Loucy (cell line): ENCODE data around the gene TFDP1.

Experiments
- H2AFZ ChIP-seq: fragments of 200-600 bp; sonication (generic); 2 replicates; pipeline ENCODE4 v1.6.0; 2016; ENCODE audit warnings: antibody characterized with exemption, mild to moderate bottlenecking, low read length, moderate library complexity
- H3F3A ChIP-seq: fragments of 200-600 bp; 2 replicates; pipeline ENCODE4 v1.6.0; 2016; ENCODE audit warnings: antibody characterized with exemption, low read depth, mild to moderate bottlenecking
- H3K27me3 ChIP-seq: fragments of 200-600 bp; sonication (generic); 2 replicates; pipeline ENCODE4 v1.6.1; 2014; ENCODE audit warnings: low read length, mild to moderate bottlenecking; ENCODE audit not compliant: insufficient read depth, poor library complexity, severe bottlenecking
- H3K36me3 ChIP-seq: fragments of 200-600 bp; sonication (generic); 2 replicates; pipeline ENCODE4 v1.6.1; 2016; ENCODE audit warnings: low read length; ENCODE audit not compliant: insufficient read depth
- H3K4me1 ChIP-seq: fragments of 200-600 bp; sonication (generic); 2 replicates; pipeline ENCODE4 v1.5.1; 2014; ENCODE audit warnings: low read length, mild to moderate bottlenecking; ENCODE audit not compliant: insufficient read depth, poor library complexity, severe bottlenecking
- H3K4me2 ChIP-seq: fragments of 200-600 bp; sonication (generic); 2 replicates; pipeline ENCODE4 v1.6.0; 2014; ENCODE audit warnings: antibody characterized with exemption, low read length, low read depth, mild to moderate bottlenecking; ENCODE audit not compliant: poor library complexity, severe bottlenecking
- H3K4me3 ChIP-seq: fragments of 200-600 bp; sonication (generic); 2 replicates; pipeline ENCODE4 v1.5.1; 2014; ENCODE audit warnings: low read length, mild to moderate bottlenecking, mixed read lengths; ENCODE audit not compliant: poor library complexity, severe bottlenecking
- H3K79me2 ChIP-seq: fragments of 200-600 bp; sonication (generic); 2 replicates; pipeline ENCODE4 v1.6.1; 2014; ENCODE audit warnings: low read length; ENCODE audit not compliant: insufficient read depth
- H3K9ac ChIP-seq: fragments of 200-600 bp; sonication (generic); 2 replicates; pipeline ENCODE4 v1.6.0; 2014; ENCODE audit warnings: mild to moderate bottlenecking, low read depth, low read length, moderate library complexity; ENCODE audit not compliant: poor library complexity, severe bottlenecking
- H3K9me2 ChIP-seq: fragments of 200-600 bp; sonication (generic); replicated peaks from 2 replicates; pipeline ENCODE4 v1.6.1; 2016; ENCODE audit warnings: low read depth, low read length, mixed read lengths
- H3K9me3 ChIP-seq: fragments of 200-600 bp; sonication (generic); 2 replicates; pipeline ENCODE4 v1.6.1; 2014; ENCODE audit warnings: mild to moderate bottlenecking, antibody characterized with exemption, low read length, low read depth; ENCODE audit not compliant: insufficient read depth
- H4K20me1 ChIP-seq: fragments of 200-600 bp; sonication (generic); 2 replicates; pipeline ENCODE4 v1.6.0; 2014; ENCODE audit warnings: antibody characterized with exemption, low read length, mild to moderate bottlenecking; ENCODE audit not compliant: insufficient read depth, poor library complexity, severe bottlenecking
- CTCF ChIP-seq: fragments of 200-600 bp; sonication (generic); conservative IDR thresholded peaks from 2 replicates; pipeline ENCODE4 v1.5.1; 2014; ENCODE audit warnings: mild to moderate bottlenecking, antibody characterized with exemption, low read length
- EZH2phosphoT487 ChIP-seq: fragments of 200-600 bp; IDR thresholded peaks from 2 replicates; pipeline ENCODE4 v1.6.1; 2018; ENCODE audit warnings: antibody characterized with exemption, mild to moderate bottlenecking, moderate library complexity, borderline replicate concordance

The TFDP1 gene

DNA sequence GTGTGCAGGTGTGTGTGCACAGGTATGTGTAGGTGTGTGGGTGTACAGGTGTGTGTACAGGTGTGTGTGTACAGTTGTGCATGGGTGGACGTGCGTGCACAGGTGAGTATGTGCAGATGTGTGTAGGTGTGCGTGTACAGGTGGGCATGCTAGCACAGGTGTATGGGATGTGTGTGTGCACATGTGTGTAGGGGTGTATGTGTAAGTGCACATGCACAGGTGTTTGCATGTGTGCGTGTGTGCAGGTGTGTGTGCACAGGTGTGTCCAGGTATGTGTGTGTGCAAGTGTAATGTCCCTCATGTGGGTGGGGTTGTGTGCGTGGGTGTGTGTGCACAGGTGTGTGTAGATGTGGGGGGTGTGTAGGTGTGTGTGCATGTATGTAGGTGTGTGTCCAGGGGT lies 27.5 kb upstream of the TFDP1 start:
- Histone ChIP-seq H3K79me2 (no peaks in the 10 kb centered on the region), H3K4me2 (no peak overlapping the region), H3F3A (no peaks in the 10 kb centered on the region), H3K27me3 (no peaks in the 10 kb centered on the region), H3K36me3 (peaks cover 16% of the 10 kb centered on the region; the same call in 1 of the 2 replicates), H3K4me1 (peaks cover 3% of the 10 kb centered on the region), H3K4me3 (no peak overlapping the region), H3K9ac (no peak overlapping the region), H3K9me2 (no peaks in the 10 kb centered on the region), H3K9me3 (no peaks in the 10 kb centered on the region), H2AFZ (no peak overlapping the region), H4K20me1 (no peaks in the 10 kb centered on the region)
- TF ChIP-seq EZH2phosphoT487 = no peak
- no peak for TF ChIP-seq CTCF

GRCh38 chr13:113558461-113558860 lies 26.1 kb upstream of the TFDP1 start:
- Histone ChIP-seq H3K4me1 (peaks cover 6% of the 10 kb centered on the region), H3K9me2 (no peaks in the 10 kb centered on the region), H3K4me2 (no peak overlapping the region)

GRCh38 chr13:113559061-113559460 lies 25.5 kb upstream of the TFDP1 start:
- H3K36me3 ChIP-seq = peaks cover 4% of the 10 kb centered on the region; the same call in 1 of the 2 replicates
- H3K4me1 ChIP-seq = peaks cover 6% of the 10 kb centered on the region
- no peaks in the 10 kb centered on the region for H3K79me2 ChIP-seq
- no peak overlapping the region for H3K4me2 ChIP-seq
- no peak overlapping the region for H3K9ac ChIP-seq
- no peak overlapping the region for H2AFZ ChIP-seq
- no peaks in the 10 kb centered on the region for H3K9me2 ChIP-seq
- no peaks in the 10 kb centered on the region for H3K27me3 ChIP-seq
- H3K4me3 ChIP-seq = no peak overlapping the region
- TF ChIP-seq CTCF (no peak), EZH2phosphoT487 (no peak)
- no peaks in the 10 kb centered on the region for H4K20me1 ChIP-seq
- H3F3A ChIP-seq = no peaks in the 10 kb centered on the region
- no peaks in the 10 kb centered on the region for H3K9me3 ChIP-seq

More at GRCh38 chr13:113558461-113558860, 26.1 kb upstream of the TFDP1 start:
- Histone ChIP-seq H3F3A (no peaks in the 10 kb centered on the region), H4K20me1 (no peaks in the 10 kb centered on the region), H3K79me2 (no peaks in the 10 kb centered on the region), H3K27me3 (no peaks in the 10 kb centered on the region), H2AFZ (no peak overlapping the region), H3K4me3 (no peak overlapping the region), H3K9me3 (no peaks in the 10 kb centered on the region), H3K36me3 (peaks cover 7% of the 10 kb centered on the region; the same call in 1 of the 2 replicates), H3K9ac (no peak overlapping the region)
- TF ChIP-seq EZH2phosphoT487 (no peak), CTCF (no peak)
